Uterus (tissue), 4 donors: ENCODE measurements around the gene SARS1. TPM values are rescaled to one million over a fixed set of nuclear protein-coding genes. Genes with fewer than 3 reads are reported as not detected.
A peak's percentile ranks its signal among the peaks of the same experiment; 100 is the strongest.

Source experiments
- DNase-seq, 2 donors: peaks; one replicate each; pipeline ENCODE4 v3.0.0-alpha.2; 2019 to 2020
- H3K27ac ChIP-seq, 2 donors: fragments of 200-600 bp; sonication (generic); 1 replicate in 1 of 2; 2 replicates in 1 of 2; pipeline ENCODE4 v1.5.1; 2016 to 2018
- H3K27me3 ChIP-seq, 2 donors: fragments of 200-600 bp; sonication (generic); one replicate each; pipeline ENCODE4 v1.5.1; 2018 to 2019; ENCODE audit warnings: control low read depth in 1 of 2
- H3K36me3 ChIP-seq, 2 donors: fragments of 200-600 bp; sonication (generic); one replicate each; pipeline ENCODE4 v1.5.1; 2019; ENCODE audit warnings: control low read depth in 1 of 2
- H3K4me1 ChIP-seq, 2 donors: fragments of 200-600 bp; sonication (generic); one replicate each; pipeline ENCODE4 v1.5.1; 2018 to 2019; ENCODE audit warnings: control low read depth in 1 of 2
- H3K4me3 ChIP-seq, 2 donors: fragments of 200-600 bp; sonication (generic); 1 replicate in 1 of 2; 2 replicates in 1 of 2; pipeline ENCODE4 v1.5.1; 2018 to 2019; ENCODE audit warnings: mild to moderate bottlenecking in 1 of 2
- H3K9me3 ChIP-seq, 2 donors: fragments of 200-600 bp; sonication (generic); one replicate each; pipeline ENCODE4 v1.5.1; 2019; ENCODE audit warnings: control low read depth in 1 of 2
- CTCF ChIP-seq, 4 experiments: fragments of 200-600 bp in 2 of 4; fragments of 450-650 bp in 2 of 4; sonication (generic) in 2 of 4; IDR thresholded peaks; one replicate each; pipeline ENCODE4 v1.5.1; 2016 to 2019; ENCODE audit warnings: antibody characterized with exemption in 4 of 4, mild to moderate bottlenecking in 2 of 4, moderate library complexity in 1 of 4
- POLR2A ChIP-seq, 2 donors: fragments of 450-650 bp; IDR thresholded peaks; one replicate each; pipeline ENCODE4 v1.6.1; 2016; ENCODE audit warnings: antibody characterized with exemption in 2 of 2, mild to moderate bottlenecking in 1 of 2, moderate library complexity in 1 of 2
- intact Hi-C: fragments of 100-400 bp; cut with DNase I; formaldehyde crosslinking; loops from one replicate; pipeline ENCODE4 v1.15.1; 2023; ENCODE audit warnings: low total_unique reads
- total RNA-seq, 4 donors: library from RNA; depleted of rRNA in 3 of 4; stranded (reverse); fragments of >200 nt in 3 of 4; gene quantifications; one replicate each; pipeline versions ENCODE4 v1.1.0 to v1.2.4, GENCODE V29; 2014 to 2023
- donor health status: DM: yes; HTN: yes; CAD: no.

Gene SARS1
- total RNA-seq, 4 donors from 2014 or later: 98.1 to 138 (median 112) TPM

GRCh38 chr1:109249654-109250401 is 36.1 kb downstream of the SARS1 start:
- Histone ChIP-seq H3K9me3 (no peaks in the 10 kb centered on the region), H3K27ac (peak overlapping the region in 1 of 2 donors; percentile 13), H3K36me3 (no peaks in the 10 kb centered on the region), H3K4me1 (peaks cover 0 to 17% of the 10 kb centered on the region in 2 donors), H3K4me3 (peak overlapping the region; percentile 8 to 57), H3K27me3 (no peaks in the 10 kb centered on the region)
- intact Hi-C loops: no loop called here
- TF ChIP-seq CTCF (IDR thresholded peaks at IDR 0.05) (no peak), POLR2A (IDR thresholded peaks at IDR 0.05) (no peak)
- DNase-seq: peak in 1 of 2 donors; percentile 12

- Histone ChIP-seq H3K4me1 (peaks cover 0 to 19% of the 10 kb centered on the region in 2 donors), H3K27ac (no peak overlapping the region), H3K36me3 (no peaks in the 10 kb centered on the region), H3K9me3 (no peaks in the 10 kb centered on the region), H3K4me3 (no peak overlapping the region), H3K27me3 (no peaks in the 10 kb centered on the region)
- intact Hi-C loops: no loop called here
- no peak for DNase-seq
- TF ChIP-seq POLR2A (IDR thresholded peaks at IDR 0.05): no peak
- TF ChIP-seq CTCF (IDR thresholded peaks at IDR 0.05): no peak
Measured at GRCh38 chr1:109250454-109251276, 36.9 kb downstream of the SARS1 start.

GRCh38 chr1:109251277-109252166 is 37.8 kb downstream of the SARS1 start:
- Histone ChIP-seq H3K4me1 (peaks cover 0 to 19% of the 10 kb centered on the region in 2 donors), H3K4me3 (no peak overlapping the region), H3K27me3 (no peaks in the 10 kb centered on the region), H3K36me3 (no peaks in the 10 kb centered on the region), H3K27ac (no peak overlapping the region), H3K9me3 (no peaks in the 10 kb centered on the region)
- intact Hi-C loops: no loop called here
- TF ChIP-seq POLR2A (IDR thresholded peaks at IDR 0.05) (no peak), CTCF (IDR thresholded peaks at IDR 0.05) (no peak)
- DNase-seq: no peak

- no peaks in the 10 kb centered on the region for H3K27me3 ChIP-seq
- H3K4me3 ChIP-seq: no peak overlapping the region
- no peak for DNase-seq
- H3K36me3 ChIP-seq: no peaks in the 10 kb centered on the region
- TF ChIP-seq POLR2A (IDR thresholded peaks at IDR 0.05): no peak
- no peak for TF ChIP-seq CTCF (IDR thresholded peaks at IDR 0.05)
- H3K9me3 ChIP-seq: no peaks in the 10 kb centered on the region
- peaks cover 0 to 19% of the 10 kb centered on the region in 2 donors for H3K4me1 ChIP-seq
- intact Hi-C loops: no loop called here
- no peak overlapping the region for H3K27ac ChIP-seq
Measured at GRCh38 chr1:109252167-109252892, 38.6 kb downstream of the SARS1 start.
